ENCODE measurements around the gene MFAP1. TPM values are rescaled to one million over a fixed set of nuclear protein-coding genes. Genes with fewer than 3 reads are reported as not detected.
"Not testable (repeated sequence)": the region's sequence is repeated elsewhere in the genome, so short reads cannot be mapped to it uniquely, and the experiment has no call there.

The MFAP1 gene
- 19.3 TPM for total RNA-seq
- long read RNA-seq, transcript MFAP1-201 (9 exons, 2,155 nt): major isoform, 27 of 33 reads
- long read RNA-seq, partial matches to known transcripts: 5 of 33 reads
- long read RNA-seq, other reads (novel, unspliced or antisense): 0 of 33 reads

GRCh38 chr15:43824302-43825246, at the start of gene MFAP1:
Gene MFAP1 (minus strand): TSS chr15:43824690. CDS start chr15:43824569, 121 bp downstream.
- ATAC-seq (peak; percentile 96), DNase-seq (peak; percentile 94)
- intact Hi-C loops (cut with micrococcal nuclease): no loop called here

- intact Hi-C loops (cut with micrococcal nuclease): no loop called here
- ATAC-seq (no peak), DNase-seq (no peak)
These were observed 49.2 kb upstream of the MFAP1 start for GRCh38 chr15:43873651-43874050.

GRCh38 chr15:43872416-43873020, 48.0 kb upstream of the MFAP1 start:
- no peak for DNase-seq
- ATAC-seq: peak; percentile 72
- intact Hi-C loops (cut with micrococcal nuclease): no loop called here

GRCh38 chr15:43871835-43872234, 47.3 kb upstream of the MFAP1 start:
- intact Hi-C loops (cut with micrococcal nuclease): no loop called here
- ATAC-seq: peak; percentile 44
- no peak for DNase-seq

GRCh38 chr15:43868406-43868805, 43.9 kb upstream of the MFAP1 start:
- no peak for DNase-seq
- intact Hi-C loops (cut with micrococcal nuclease): no loop called here
- ATAC-seq: no peak

GRCh38 chr15:43867096-43867495, 42.6 kb upstream of the MFAP1 start:
- DNase-seq (no peak), ATAC-seq (no peak)
- intact Hi-C loops (cut with micrococcal nuclease): no loop called here

GRCh38 chr15:43866636-43867035, 42.1 kb upstream of the MFAP1 start:
- intact Hi-C loops (cut with micrococcal nuclease); ATAC-seq; DNase-seq: not testable (repeated sequence)

GRCh38 chr15:43859546-43859945, 35.1 kb upstream of the MFAP1 start:
- DNase-seq: no peak
- ATAC-seq: no peak
- intact Hi-C loops (cut with micrococcal nuclease): no loop called here

- no peak for ATAC-seq
- intact Hi-C loops (cut with micrococcal nuclease): no loop called here
- no peak for DNase-seq
These were observed 30.3 kb upstream of the MFAP1 start for GRCh38 chr15:43854801-43855200.

- ATAC-seq (no peak), DNase-seq (no peak)
- intact Hi-C loops (cut with micrococcal nuclease): no loop called here
These were observed 28.1 kb upstream of the MFAP1 start for GRCh38 chr15:43852607-43853006.

GRCh38 chr15:43851251-43851650, 26.8 kb upstream of the MFAP1 start:
- DNase-seq (no peak), ATAC-seq (no peak)
- intact Hi-C loops (cut with micrococcal nuclease): no loop called here

GRCh38 chr15:43845421-43845820, 20.9 kb upstream of the MFAP1 start:
- DNase-seq: no peak
- no peak for ATAC-seq
- intact Hi-C loops (cut with micrococcal nuclease): no loop called here

- intact Hi-C loops (cut with micrococcal nuclease); DNase-seq; ATAC-seq: not testable (repeated sequence)
These were observed 8.0 kb upstream of the MFAP1 start for GRCh38 chr15:43832485-43832884.

GRCh38 chr15:43831519-43832052, 7.1 kb upstream of the MFAP1 start:
- intact Hi-C loops (cut with micrococcal nuclease); ATAC-seq; DNase-seq: not testable (repeated sequence)

GRCh38 chr15:43830691-43831275, 6.3 kb upstream of the MFAP1 start:
- intact Hi-C loops (cut with micrococcal nuclease); DNase-seq; ATAC-seq: not testable (repeated sequence)

- ATAC-seq; DNase-seq; intact Hi-C loops (cut with micrococcal nuclease): not testable (repeated sequence)
These were observed 5.6 kb upstream of the MFAP1 start for GRCh38 chr15:43829951-43830540.

- ATAC-seq (no peak), DNase-seq (no peak)
- intact Hi-C loops (cut with micrococcal nuclease): no loop called here
These were observed 3.7 kb upstream of the MFAP1 start for GRCh38 chr15:43828061-43828657.

GRCh38 chr15:43826508-43827341, 2.2 kb upstream of the MFAP1 start, which contains the start of gene WDR76:
Gene WDR76 (plus strand): TSS chr15:43827002. CDS start chr15:43827033, 31 bp downstream.
- intact Hi-C loops (cut with micrococcal nuclease): no loop called here
- ATAC-seq: peak; percentile 83
- peak; percentile 88 for DNase-seq
